HG03108 (cell line): ENCODE results near the gene SLC26A9.
"Not testable (repeated sequence)": the region's sequence is repeated elsewhere in the genome, so short reads cannot be mapped to it uniquely, and the experiment has no call there.

Experiments used
- ATAC-seq: cut with Tn5 transposase; IDR thresholded peaks from one replicate; pipeline ENCODE4 v1.9.1; 2021; ENCODE audit warnings: moderate library complexity; ENCODE audit not compliant: unreplicated experiment

SLC26A9 gene

GRCh38 chr1:205905095-205905494, 38.2 kb downstream of the SLC26A9 start:
- not testable (repeated sequence) for ATAC-seq

GRCh38 chr1:205896351-205896750, 46.9 kb downstream of the SLC26A9 start:
- no peak for ATAC-seq

DNA sequence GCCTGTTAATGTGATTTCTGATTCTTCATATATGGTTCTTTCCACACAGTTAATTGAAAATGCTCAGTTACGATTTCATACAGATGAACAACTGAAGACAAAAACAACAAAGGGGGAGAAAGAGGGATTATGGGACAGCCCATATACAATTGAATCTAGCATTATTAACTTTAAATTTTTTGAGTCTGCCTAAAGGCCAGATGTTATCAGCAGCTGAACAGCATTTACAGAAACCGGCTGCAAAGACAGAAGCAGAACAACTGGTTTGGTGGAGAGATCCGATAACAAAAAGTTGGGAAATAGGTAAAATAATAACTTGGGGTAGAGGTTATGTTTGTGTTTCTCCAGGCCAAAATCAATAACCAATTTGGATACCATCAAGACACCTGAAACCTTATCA, 49.1 kb downstream of the SLC26A9 start:
- not testable (repeated sequence) for ATAC-seq

DNA sequence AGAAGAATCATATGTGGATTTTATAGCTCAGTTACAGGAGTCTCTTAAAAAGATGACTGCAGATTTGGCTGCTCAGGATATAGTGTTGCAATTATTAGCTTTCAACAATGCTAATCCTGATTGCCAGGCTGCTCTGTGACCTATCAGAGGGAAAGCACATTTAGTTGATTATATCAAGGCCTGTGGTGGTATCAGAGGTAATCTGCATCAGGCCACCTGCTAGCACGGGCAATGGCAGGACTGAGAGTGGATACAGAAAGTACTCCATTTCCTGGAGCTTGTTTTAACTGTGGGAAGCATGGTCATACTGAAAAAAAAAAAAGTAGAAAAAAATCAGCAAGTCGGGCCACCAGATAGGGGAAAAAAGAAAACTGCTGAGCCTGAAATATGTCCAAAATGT, 51.1 kb downstream of the SLC26A9 start:
- ATAC-seq: not testable (repeated sequence)

- ATAC-seq: not testable (repeated sequence)
These were observed 51.8 kb downstream of the SLC26A9 start for GRCh38 chr1:205891481-205891880.

DNA sequence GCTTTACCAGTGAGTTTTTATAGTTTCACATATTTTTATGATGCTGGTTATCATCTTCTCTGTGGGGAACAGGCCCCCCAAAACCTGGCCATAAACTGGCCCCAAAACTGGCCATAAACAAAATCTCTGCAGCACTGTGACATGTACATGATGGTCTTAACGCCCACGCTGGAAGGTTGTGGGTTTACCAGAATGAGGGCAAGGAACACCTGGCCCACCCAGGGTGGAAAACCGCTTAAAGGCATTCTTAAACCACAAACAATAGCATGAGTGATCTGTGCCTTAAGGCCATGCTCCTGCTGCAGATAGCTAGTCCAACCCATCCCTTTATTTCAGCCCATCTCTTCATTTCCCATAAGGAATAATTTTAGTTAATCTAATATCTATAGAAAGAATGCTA, 52.6 kb downstream of the SLC26A9 start:
- not testable (repeated sequence) for ATAC-seq

DNA sequence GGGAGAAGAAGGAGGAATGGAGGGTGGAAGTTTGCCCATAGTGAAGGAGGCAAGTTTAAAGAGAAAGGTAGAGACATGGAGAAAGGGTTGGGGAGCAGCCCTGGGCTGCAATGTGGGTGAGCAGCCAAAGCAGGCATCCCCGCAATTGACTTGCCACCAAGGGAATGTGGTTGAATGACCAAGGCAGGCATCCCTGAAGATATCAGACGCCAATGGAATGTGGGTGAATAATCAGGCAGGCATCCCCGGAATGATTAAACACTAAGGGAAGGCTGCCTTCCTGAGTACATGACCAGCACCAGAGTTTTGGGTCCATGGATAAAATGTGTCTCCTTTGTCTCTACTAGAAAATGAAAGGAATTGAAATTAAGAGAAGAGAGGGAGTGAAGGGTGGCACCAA, 53.5 kb downstream of the SLC26A9 start:
- not testable (repeated sequence) for ATAC-seq

DNA sequence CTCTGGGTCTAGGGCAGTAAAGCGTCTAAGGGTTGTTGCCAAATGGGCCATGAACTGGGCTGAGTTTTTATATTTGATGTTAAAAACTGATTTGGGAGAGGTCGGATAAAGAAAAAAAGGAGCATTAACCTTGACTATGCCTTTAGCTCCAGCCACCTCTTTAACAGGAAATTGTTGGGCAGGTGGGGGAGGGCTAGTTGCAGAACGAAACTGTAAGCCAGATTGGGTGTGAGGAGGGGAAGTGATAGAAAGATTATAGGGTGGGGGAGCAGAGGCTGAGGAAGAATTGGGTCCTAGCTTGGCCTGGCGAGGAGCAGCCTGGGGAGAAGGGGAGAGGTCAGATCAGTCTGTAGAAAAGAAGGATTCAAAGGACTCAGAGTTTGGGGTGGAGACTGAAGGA, 54.2 kb downstream of the SLC26A9 start:
- ATAC-seq: not testable (repeated sequence)

GRCh38 chr1:205883792-205884191, 59.5 kb downstream of the SLC26A9 start:
- ATAC-seq: no peak

- ATAC-seq: no peak
These were observed 62.3 kb downstream of the SLC26A9 start for GRCh38 chr1:205880923-205881322.

- no peak for ATAC-seq
These were observed 63.3 kb downstream of the SLC26A9 start for GRCh38 chr1:205879974-205880373.

- no peak for ATAC-seq
These were observed 65.2 kb downstream of the SLC26A9 start for GRCh38 chr1:205878026-205878425.

GRCh38 chr1:205873148-205873547, 70.1 kb downstream of the SLC26A9 start:
- not testable (repeated sequence) for ATAC-seq

- no peak for ATAC-seq
These were observed 73.0 kb downstream of the SLC26A9 start for GRCh38 chr1:205870236-205870635.
